IPS-20b (cell line): ENCODE measurements around the gene FXYD6.

Source experiments
- H3K27ac ChIP-seq: one replicate; pipeline ENCODE4 v1.5.1; 2013; ENCODE audit warnings: low read length
- H3K27me3 ChIP-seq: 2 replicates; pipeline ENCODE4 v1.6.1; 2013; ENCODE audit warnings: mild to moderate bottlenecking, low read length, inconsistent platforms; ENCODE audit not compliant: insufficient read depth
- H3K36me3 ChIP-seq: 2 replicates; pipeline ENCODE4 v1.6.1; 2013; ENCODE audit warnings: low read depth, mild to moderate bottlenecking, inconsistent platforms, low read length, moderate library complexity; ENCODE audit not compliant: insufficient read depth
- H3K4me1 ChIP-seq: 2 replicates; pipeline ENCODE4 v1.6.1; 2013; ENCODE audit warnings: mild to moderate bottlenecking, control low read depth, inconsistent platforms, low read length, moderate library complexity; ENCODE audit not compliant: insufficient read depth
- H3K4me3 ChIP-seq: 2 replicates; pipeline ENCODE4 v1.5.1; 2013; ENCODE audit warnings: mild to moderate bottlenecking, low read length, inconsistent platforms
- H3K9ac ChIP-seq: 2 replicates; pipeline ENCODE4 v1.6.1; 2013; ENCODE audit warnings: low read depth, mild to moderate bottlenecking, inconsistent platforms, low read length, moderate library complexity
- H3K9me3 ChIP-seq: 2 replicates; pipeline ENCODE4 v1.6.1; 2013; ENCODE audit warnings: mild to moderate bottlenecking, low read depth, low read length, inconsistent platforms; ENCODE audit not compliant: insufficient read depth

FXYD6 gene

DNA sequence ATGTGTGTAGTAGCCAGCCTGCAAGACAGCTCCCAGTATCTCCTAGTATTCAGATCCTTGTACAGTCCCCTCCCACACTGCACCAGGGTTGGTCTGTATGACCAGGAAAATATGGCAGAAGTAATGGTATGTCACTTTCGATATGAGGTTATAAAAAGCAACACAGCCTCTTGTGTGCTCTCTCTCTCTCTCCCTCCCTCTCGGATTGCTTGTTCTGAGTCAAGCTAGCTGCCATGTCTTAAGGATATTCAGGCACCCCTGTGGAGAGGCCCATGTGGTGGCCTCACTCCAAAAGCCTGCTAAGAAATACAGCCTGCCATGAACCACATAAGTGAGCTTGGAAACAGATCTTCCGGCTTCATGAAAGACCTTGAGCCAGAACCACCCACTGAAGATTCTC lies 25.4 kb downstream of the FXYD6 start:
- H3K36me3 ChIP-seq, result no peaks in the 10 kb centered on the region
- peaks cover 9% of the 10 kb centered on the region; the same call in 1 of the 2 replicates for H3K9me3 ChIP-seq
- no peak overlapping the region for H3K27ac ChIP-seq
- no peak overlapping the region for H3K9ac ChIP-seq
- H3K4me3 ChIP-seq, result no peak overlapping the region
- H3K27me3 ChIP-seq, result no peaks in the 10 kb centered on the region
- peaks cover 7% of the 10 kb centered on the region; the same call in 1 of the 2 replicates for H3K4me1 ChIP-seq

DNA sequence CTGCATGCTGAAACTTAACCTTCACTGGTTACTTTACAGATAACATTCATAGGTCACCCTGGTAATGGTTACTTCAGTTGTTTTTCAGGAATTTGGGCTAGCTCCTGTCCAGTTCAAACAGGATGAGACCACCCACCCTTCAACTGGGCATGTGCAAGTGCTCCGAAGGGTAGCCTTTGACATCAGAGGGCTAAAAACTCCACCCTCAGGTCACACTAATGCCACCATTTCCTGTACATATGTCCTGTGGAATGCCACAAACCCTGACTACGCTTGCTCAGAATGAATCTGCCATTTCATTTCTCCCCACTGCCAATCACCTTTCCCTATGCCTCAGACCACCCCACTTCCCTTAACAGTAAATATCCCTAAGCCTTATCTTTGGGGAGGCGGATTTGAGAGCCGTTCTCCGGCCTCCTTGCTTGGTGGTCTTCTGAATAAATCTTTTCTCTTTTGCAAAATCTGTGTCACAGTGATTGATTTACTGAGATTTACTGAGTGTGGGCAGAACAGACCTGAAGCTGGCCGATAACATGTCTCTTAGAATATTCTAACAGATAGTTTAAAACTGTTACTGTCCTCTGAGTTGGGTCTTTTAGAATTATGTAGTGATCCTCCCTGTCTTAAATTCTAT lies 26.6 kb downstream of the FXYD6 start:
- H3K9ac ChIP-seq, result no peak overlapping the region
- no peaks in the 10 kb centered on the region for H3K36me3 ChIP-seq
- H3K27ac ChIP-seq, result no peak overlapping the region
- H3K4me1 ChIP-seq, result peaks cover 7% of the 10 kb centered on the region; the same call in 1 of the 2 replicates
- no peaks in the 10 kb centered on the region for H3K27me3 ChIP-seq
- H3K9me3 ChIP-seq, result peaks cover 9% of the 10 kb centered on the region; the same call in 1 of the 2 replicates
- H3K4me3 ChIP-seq, result no peak overlapping the region

DNA sequence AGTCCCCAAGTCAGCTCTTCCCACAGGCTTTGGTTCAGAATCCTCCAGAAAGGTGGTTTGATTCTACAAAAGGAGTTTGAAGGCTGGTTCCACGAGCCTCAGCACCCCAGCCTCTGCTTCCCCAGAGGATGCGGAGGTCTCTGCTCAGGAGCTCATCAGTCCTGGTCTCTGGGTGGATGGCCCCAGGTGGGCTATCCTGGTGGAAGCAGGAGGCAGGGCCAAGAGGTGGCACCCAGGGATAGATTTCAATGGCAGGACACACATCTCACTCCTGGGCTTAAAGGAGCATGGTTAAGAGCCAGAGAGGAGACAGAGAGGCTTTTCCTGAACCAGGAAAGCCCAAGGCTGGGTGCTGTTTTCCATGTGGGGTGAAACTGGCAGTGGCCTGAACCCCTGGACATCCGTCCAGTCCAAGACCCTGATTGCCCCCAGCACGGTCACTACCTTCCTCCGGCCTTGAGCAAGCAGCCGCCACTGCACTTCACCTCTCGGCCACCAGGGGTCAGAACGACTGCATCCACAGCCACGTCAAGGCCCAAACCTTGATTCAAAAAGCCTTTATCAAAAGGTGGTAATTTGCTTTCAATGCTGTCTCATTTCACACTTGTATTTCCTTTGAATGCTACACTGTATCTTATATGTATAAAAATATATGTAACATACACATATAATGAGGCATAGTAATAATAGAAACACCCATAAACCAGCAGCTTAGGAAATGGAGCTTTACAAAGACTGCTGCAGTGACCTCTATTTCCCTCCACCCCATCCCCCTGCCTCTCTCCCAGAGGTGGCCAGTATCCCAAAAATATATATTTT lies 32.6 kb downstream of the FXYD6 start:
- no peaks in the 10 kb centered on the region for H3K4me1 ChIP-seq
- H3K9ac ChIP-seq, result no peak overlapping the region
- no peak overlapping the region for H3K27ac ChIP-seq
- no peaks in the 10 kb centered on the region for H3K36me3 ChIP-seq
- no peaks in the 10 kb centered on the region for H3K9me3 ChIP-seq
- no peaks in the 10 kb centered on the region for H3K27me3 ChIP-seq
- no peak overlapping the region for H3K4me3 ChIP-seq

DNA sequence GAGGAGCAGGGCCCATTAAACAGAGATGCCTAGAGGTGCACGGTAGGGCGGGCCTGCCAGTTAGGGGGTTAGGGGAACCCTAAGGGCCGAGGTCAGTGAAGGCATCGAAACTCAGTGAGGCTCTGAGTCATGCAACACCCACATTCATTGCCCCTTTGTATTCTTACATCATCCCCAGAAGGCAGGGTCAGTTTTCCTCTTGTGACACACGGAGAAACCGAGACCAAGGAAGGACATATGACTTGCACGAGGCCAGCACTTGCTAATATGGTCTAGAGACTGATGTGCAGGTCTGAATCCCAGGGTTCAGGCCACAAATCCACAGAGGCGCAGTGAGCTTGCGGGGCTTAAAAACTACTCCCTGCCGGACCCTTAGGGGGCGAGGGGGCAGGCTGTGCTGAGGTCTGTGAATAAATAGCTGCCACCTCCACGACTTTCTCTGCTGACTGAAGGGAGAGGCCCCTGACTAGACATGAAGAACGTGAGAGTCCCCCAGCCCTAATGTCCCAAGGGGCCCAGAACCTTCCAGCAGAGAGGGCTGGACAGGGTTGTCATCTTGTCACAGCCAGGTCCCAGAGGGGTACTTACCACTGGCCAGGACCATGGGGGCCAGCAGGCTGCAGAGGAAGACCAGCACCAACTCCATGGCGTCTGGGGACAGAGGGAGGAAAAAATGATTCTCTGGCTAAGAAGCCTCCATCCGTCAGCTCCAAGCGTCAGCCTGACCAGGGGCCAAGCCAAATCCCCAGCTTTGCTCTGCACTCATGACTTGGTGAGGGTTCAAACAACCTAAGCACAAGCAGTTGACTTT lies 34.1 kb downstream of the FXYD6 start:
- no peaks in the 10 kb centered on the region for H3K36me3 ChIP-seq
- H3K9me3 ChIP-seq, result no peaks in the 10 kb centered on the region
- no peaks in the 10 kb centered on the region for H3K27me3 ChIP-seq
- no peak overlapping the region for H3K27ac ChIP-seq
- H3K9ac ChIP-seq, result no peak overlapping the region
- no peaks in the 10 kb centered on the region for H3K4me1 ChIP-seq
- H3K4me3 ChIP-seq, result no peak overlapping the region

DNA sequence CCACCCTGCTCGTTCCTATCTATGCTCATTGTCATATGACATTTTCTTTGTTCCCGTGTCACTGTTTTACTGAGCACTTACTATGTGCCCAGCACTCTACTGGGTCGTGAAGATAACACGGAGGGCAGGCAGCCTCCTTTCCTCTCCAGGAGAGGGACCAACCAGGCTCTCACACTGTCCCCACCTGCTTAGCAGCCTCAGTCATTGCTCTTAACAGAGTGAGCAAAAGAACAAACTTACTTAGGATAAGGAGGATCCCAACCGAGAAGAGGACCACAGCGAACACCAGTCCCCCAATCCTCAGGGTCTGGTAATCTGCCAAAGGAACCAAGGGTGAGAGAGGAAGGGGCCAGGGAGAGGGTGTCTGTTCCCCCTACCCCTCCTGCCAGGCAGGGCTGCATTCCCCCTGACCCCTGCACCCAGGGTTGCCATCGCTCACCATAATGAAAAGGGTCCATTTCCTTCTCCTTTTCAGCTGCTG lies 34.9 kb downstream of the FXYD6 start:
- no peak overlapping the region for H3K9ac ChIP-seq
- H3K9me3 ChIP-seq, result no peaks in the 10 kb centered on the region
- no peaks in the 10 kb centered on the region for H3K36me3 ChIP-seq
- H3K4me3 ChIP-seq, result no peak overlapping the region
- no peaks in the 10 kb centered on the region for H3K4me1 ChIP-seq
- no peaks in the 10 kb centered on the region for H3K27me3 ChIP-seq
- no peak overlapping the region for H3K27ac ChIP-seq

DNA sequence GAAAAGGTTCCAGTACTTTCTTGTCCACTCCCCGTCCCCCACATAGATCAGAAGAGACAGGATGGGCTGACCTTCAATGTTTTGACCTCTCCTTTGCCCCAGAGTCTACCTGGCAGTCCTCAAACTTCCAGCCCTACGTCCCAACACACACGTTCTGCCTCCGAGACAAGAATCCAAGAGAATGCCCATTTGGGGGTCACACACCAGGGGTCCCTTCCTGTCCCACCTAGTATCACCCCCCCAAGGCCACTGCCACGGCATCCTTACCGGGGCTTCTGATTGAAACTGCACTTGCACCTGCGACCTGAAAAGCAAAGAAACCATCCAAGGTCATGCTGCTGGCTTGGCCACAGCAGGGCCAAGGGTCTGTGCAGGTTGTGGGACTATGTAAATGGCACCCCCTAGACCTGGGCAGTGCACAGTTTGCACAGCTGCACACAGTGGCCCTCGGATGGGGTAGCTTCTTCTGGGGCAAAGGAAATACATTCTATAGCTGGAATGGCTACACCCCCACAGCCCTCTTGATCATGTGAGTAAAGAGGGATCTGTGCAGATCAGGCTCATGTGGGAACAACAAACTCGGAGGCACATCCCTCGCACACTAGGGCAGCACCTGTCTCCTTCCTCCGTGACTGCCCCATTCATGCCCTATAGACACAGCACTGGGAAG lies 35.4 kb downstream of the FXYD6 start:
- Histone ChIP-seq H3K27ac (no peak overlapping the region), H3K36me3 (no peaks in the 10 kb centered on the region), H3K27me3 (no peaks in the 10 kb centered on the region), H3K4me1 (no peaks in the 10 kb centered on the region), H3K4me3 (no peak overlapping the region), H3K9me3 (no peaks in the 10 kb centered on the region), H3K9ac (no peak overlapping the region)

DNA sequence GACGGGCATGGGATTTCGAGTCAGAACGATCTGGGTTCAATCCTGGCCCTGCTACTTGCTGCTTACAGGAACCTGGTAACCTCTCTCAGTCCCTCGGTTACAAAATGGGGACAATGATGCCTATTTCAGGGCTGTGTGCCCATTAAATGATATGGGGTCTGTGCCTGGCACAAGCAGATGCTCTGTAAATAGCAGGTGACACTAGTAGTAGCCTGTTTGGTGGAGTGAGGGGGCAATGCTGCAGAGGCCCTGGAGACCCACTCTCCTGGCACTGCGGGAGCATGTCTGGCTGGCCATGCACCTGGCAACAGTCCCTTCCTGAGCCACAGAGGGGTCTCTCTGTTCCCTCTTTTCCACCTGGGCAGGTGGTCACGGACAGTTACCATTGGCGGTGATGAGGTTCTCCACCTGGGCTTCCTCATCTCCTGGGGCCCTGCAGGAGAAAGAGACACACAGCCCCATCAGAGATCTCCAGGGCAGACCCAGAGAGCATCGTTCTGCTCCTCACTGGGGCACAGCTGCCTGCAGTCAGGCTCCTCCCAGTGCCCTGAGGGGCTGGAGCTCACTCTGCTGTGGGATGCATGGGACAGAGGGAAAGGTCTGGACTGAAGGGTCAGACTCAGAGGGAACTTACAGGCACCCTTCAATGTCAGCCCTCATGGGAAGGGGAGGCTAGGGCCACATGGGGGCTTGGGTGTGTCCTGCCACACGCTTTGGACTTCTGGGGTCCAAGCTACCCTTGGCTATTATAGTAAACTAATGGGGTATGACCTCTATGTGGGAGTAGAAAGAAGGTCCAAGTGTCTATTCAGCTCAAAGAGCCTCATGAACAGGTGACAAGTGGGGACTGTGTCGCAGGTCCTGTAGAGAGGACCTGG lies 36.3 kb downstream of the FXYD6 start:
- Histone ChIP-seq H3K27ac (no peak overlapping the region), H3K27me3 (no peaks in the 10 kb centered on the region), H3K9ac (no peak overlapping the region), H3K4me1 (no peaks in the 10 kb centered on the region), H3K36me3 (no peaks in the 10 kb centered on the region), H3K4me3 (no peak overlapping the region), H3K9me3 (no peaks in the 10 kb centered on the region)

DNA sequence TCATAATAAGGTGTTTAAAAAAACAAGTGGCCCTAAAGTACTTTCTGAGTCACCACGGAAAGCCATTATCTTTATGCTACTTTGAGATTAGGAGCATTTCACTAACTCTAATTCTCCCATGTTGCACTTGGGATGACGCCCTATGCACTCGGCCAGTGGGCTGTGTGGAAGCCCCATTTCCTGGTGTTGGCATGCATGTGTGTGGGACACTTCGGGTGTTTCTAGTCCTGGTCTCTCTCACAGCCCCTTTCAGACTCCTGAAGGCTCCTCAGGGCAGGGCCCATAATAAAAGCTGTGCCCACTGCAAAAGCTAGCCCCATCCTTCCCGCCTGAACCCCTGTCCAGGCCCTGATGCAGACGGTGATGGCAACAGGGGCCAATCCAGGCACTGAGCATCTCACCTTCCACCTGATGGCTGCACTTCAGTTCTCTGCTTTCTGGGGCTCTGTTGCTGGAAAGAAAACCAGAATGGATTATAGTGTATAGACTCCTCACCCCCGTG lies 37.0 kb downstream of the FXYD6 start:
- Histone ChIP-seq H3K4me3 (no peak overlapping the region), H3K4me1 (no peaks in the 10 kb centered on the region), H3K36me3 (no peaks in the 10 kb centered on the region), H3K9ac (no peak overlapping the region), H3K27ac (no peak overlapping the region), H3K9me3 (no peaks in the 10 kb centered on the region), H3K27me3 (no peaks in the 10 kb centered on the region)

DNA sequence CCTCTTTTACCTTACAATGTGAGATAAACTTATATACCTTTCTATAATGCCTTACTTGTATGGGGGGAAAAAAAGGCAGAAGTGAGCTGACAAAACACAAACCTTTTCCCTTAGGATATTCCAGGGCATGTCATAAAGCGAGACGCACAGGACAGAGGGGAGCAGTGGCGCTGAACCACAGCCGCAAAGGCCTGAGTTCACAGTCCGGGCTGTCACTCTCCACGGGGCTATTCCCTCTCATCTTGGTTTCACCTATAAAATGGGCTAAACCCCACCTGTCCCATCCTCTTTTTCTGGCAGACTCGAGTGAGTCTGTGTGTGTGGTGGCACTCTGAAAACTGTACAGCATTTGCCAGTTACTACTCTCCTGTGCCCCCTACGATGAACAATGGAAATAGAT lies 37.6 kb downstream of the FXYD6 start:
- Histone ChIP-seq H3K4me1 (no peaks in the 10 kb centered on the region), H3K27me3 (no peaks in the 10 kb centered on the region), H3K9ac (no peak overlapping the region), H3K36me3 (no peaks in the 10 kb centered on the region), H3K9me3 (no peaks in the 10 kb centered on the region), H3K27ac (no peak overlapping the region), H3K4me3 (no peak overlapping the region)

DNA sequence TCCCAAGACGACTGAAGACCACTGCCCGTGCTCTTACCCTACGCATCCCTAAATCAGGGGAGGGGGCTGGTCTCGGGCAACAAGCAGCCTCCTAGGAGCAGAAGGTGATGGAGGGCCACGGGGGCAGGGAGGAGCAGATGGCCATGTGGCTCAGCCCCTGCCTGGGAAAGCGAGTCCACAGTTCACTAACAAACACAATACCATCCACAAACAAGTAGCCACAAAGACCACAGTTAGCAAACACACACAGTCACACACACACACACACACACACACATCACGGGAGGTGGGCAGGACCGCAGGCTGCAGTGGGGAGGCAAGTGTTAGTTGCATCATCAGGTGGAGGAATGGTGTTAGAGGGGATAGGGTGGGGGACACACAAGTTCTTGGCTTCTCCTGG lies 38.7 kb downstream of the FXYD6 start:
- no peak overlapping the region for H3K9ac ChIP-seq
- no peak overlapping the region for H3K4me3 ChIP-seq
- H3K27ac ChIP-seq, result no peak overlapping the region
- H3K9me3 ChIP-seq, result no peaks in the 10 kb centered on the region
- H3K4me1 ChIP-seq, result no peaks in the 10 kb centered on the region
- no peaks in the 10 kb centered on the region for H3K36me3 ChIP-seq
- no peaks in the 10 kb centered on the region for H3K27me3 ChIP-seq
